Adipose tissue (tissue), 3 donors: Measurements from ENCODE around the gene FAM185A. TPM values are rescaled to one million over a fixed set of nuclear protein-coding genes. Genes with fewer than 3 reads are reported as not detected.

Experiments used
- H3K27ac ChIP-seq: one replicate; pipeline ENCODE4 v1.5.1; 2013; ENCODE audit warnings: low read depth, low read length
- WGBS, 3 donors: extraction: QIAGEN DNeasy Blood & Tissue Kit; methylation state at CpG; one replicate each; pipeline ENCODE4 v1.1.7; 2013; 5-methylcytosine and 5-hydroxymethylcytosine counted together
- polyA plus RNA-seq, 3 donors: library from polyadenylated mRNA; stranded (reverse); fragments of 200-250 nt; gene quantifications; one replicate each; pipeline ENCODE4 v1.2.3, GENCODE V29; 2013
- donor health status: healthy with polysubstance abuse.
- donor health status: Bipolar disorder and iron deficiency.
- donor health status: healthy.

Gene FAM185A
- polyA plus RNA-seq, 3 donors = 2.8 to 4.3 (median 3.7) TPM

DNA sequence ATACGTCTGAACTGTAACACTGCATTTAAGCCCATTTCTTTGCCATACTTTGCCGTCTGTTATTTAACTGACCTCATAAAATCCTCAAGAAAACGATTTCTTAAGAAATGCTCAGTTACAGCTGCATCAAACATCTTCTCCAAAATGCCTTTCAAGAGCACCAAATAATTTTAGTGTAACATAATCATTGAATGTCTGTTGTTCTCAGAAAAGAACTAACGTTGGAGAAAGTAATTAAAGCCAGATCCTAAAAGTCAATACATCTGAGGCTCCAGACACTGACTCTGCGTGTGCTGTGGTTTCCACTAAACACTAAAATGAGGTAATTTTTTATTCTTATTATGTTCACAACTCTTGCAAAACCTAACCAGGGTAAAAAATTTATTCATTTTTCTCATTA lies 100.3 kb downstream of the FAM185A start:
- WGBS, 3 donors = 63 to 82% (median 68%) methylated on average over 5 of the region's 5 CpGs
- no peak overlapping the region for H3K27ac ChIP-seq

- 51 to 81% (median 51%) methylated on average over 3 of the region's 3 CpGs for WGBS, 3 donors
- no peak overlapping the region for H3K27ac ChIP-seq
Measured at GRCh38 chr7:102849538-102849937, 100.7 kb downstream of the FAM185A start.

DNA sequence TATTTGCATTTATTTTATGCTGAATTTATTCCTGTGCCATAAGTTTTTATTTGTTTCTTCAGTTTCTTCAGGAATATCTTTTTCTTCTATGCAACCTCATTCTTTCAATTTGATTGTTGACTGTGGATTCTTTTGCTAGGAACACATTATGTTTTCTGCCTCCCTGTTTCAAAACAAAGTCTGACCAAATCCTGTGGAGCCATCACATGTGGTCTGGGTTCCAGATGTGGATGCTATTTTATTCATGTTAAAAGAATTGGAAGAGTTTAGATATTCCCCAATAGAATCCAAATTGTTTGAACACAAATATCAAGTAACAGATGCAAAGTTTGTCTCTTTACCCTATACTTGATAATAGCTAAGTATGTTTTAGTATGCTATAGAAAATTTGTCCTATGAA lies 107.2 kb downstream of the FAM185A start:
- no peak overlapping the region for H3K27ac ChIP-seq

Other genes with a start within 250 kb of the FAM185A start
- 10 to 100 TPM in 2 of 3 donors, 1 to 10 TPM in 1; 9.7 to 17.1 (median 12.6) TPM for gene RASA4B, start 231.2 kb upstream of the FAM185A start, polyA plus RNA-seq
- 1 to 10 TPM; 3.6 to 9.8 (median 6.8) TPM for gene UPK3BL2, start 205.3 kb upstream of the FAM185A start, polyA plus RNA-seq
- gene SPDYE2, start 197.8 kb upstream of the FAM185A start, polyA plus RNA-seq = under 1 TPM in 1 of 3 donors, not detected in 2; 0.03 TPM
- gene POLR2J3, start 176.4 kb upstream of the FAM185A start, polyA plus RNA-seq = 10 to 100 TPM; 33.7 to 84.8 (median 77.0) TPM
- 10 to 100 TPM; 15.1 to 37.6 (median 35.2) TPM for gene RASA4, start 132.2 kb upstream of the FAM185A start, polyA plus RNA-seq
- gene UPK3BL1, start 106.2 kb upstream of the FAM185A start, polyA plus RNA-seq = 10 to 100 TPM; 14.3 to 47.2 (median 33.4) TPM
- not detected for gene SPDYE2B, start 98.7 kb upstream of the FAM185A start, polyA plus RNA-seq
- gene POLR2J2, start 77.3 kb upstream of the FAM185A start, polyA plus RNA-seq = 1 to 10 TPM; 1.1 to 2.6 (median 1.6) TPM
- gene LRRC17, start 164.0 kb downstream of the FAM185A start, polyA plus RNA-seq = 1 to 10 TPM in 2 of 3 donors, under 1 TPM in 1; 1.00 to 2.5 (median 1.2) TPM